KBM-7 (cell line): ENCODE data around the gene CNST.
A peak's percentile ranks its signal among the peaks of the same experiment; 100 is the strongest.
"Not testable (repeated sequence)": the region's sequence is repeated elsewhere in the genome, so short reads cannot be mapped to it uniquely, and the experiment has no call there.

Experiments
- DNase-seq: peaks from one replicate; pipeline ENCODE4 v3.0.0-alpha.2; 2015
- in situ Hi-C: fragments of 300-500 bp; cut with MboI; formaldehyde crosslinking; loops from 2 replicates; pipeline ENCODE4 v1.14.3; 2020; ENCODE audit warnings: low sequenced_read_pairs, low pct_unique_long_range_greater_than_20kb, mixed read lengths

CNST gene

GRCh38 chr1:246605231-246605630 lies 39.0 kb downstream of the CNST start:
- DNase-seq, in situ Hi-C loops: not testable (repeated sequence)

- in situ Hi-C loops = no loop called here
- no peak for DNase-seq
Measured at GRCh38 chr1:246607462-246607861, 41.2 kb downstream of the CNST start.

DNA sequence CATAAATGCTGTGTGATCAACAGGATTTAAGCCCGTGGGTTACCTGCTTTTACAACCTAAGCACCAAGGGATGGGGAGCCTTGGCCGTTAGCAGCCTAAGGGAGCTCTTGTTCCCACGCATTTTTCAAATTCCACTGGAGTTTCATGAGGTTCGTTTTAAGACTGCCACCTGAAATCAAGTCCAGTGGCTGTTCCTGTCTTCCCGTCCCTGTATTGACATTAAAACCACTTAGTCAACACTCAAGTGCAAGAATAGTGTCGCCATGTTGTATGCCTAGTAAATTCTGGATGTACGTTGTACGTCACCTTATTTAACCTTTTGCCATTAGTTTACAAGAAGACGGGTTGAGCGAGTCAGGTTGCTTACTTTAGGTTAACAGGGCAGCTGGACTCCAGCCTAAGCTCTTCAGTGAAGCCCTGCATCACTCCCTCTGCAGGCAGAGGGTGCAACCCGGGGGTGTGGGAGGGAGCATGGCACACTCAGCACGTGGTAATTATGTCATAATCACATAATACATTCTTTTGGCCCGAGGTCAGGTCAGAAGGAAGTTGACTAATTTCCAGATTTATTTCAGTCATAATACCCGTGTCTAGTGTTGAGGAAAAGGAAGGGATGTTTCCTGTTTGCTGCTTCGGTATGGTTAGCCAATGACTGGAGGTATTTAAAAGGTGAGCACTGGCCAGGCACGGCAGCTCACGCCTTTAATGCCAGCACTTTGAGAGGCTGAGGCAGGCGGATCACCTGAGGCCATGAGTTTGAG lies 42.5 kb downstream of the CNST start:
- in situ Hi-C loops = no loop called here
- peak; percentile 83 for DNase-seq

DNA sequence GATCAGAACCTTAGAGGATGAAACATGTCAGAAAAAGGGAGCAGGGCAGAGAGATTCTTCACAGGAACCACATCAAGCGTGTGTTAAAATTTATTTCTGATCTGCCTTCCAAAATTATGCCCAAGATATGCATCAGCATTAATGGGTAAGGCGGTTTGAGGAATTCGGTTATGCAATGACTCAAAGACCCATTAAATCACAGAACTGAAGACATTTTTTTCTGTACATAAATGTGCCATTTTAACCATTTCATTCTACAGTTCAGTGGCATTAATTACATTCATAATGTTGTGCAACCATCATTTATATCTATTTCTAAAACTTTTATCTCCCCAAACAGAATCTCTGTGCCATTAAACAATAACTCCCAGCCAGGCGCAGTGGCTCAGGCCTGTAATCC lies 43.4 kb downstream of the CNST start:
- in situ Hi-C loops = no loop called here
- DNase-seq = no peak

GRCh38 chr1:246613096-246613758 lies 47.0 kb downstream of the CNST start:
- no peak for DNase-seq
- in situ Hi-C loops = no loop called here

DNA sequence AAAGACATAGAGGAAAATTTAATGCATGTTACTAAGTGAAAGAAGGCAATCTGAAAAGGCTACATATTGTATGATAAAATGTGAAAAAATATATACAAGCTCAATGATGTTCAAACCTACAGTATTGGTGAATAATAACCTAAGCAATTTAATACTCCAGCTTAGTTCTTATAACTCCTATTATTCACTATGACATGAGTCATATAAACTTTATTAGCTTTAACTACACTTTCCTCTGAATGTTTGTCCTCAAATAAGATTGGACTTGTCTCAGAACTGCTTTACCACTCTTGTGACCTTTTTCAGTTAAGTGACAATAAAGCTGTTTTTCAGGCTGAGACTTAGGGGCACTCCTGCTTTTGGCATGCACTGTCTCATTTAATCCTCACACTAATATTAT lies 50.9 kb downstream of the CNST start:
- in situ Hi-C loops = no loop called here
- no peak for DNase-seq

- in situ Hi-C loops = no loop called here
- no peak for DNase-seq
Measured at GRCh38 chr1:246617768-246618167, 51.5 kb downstream of the CNST start.

DNA sequence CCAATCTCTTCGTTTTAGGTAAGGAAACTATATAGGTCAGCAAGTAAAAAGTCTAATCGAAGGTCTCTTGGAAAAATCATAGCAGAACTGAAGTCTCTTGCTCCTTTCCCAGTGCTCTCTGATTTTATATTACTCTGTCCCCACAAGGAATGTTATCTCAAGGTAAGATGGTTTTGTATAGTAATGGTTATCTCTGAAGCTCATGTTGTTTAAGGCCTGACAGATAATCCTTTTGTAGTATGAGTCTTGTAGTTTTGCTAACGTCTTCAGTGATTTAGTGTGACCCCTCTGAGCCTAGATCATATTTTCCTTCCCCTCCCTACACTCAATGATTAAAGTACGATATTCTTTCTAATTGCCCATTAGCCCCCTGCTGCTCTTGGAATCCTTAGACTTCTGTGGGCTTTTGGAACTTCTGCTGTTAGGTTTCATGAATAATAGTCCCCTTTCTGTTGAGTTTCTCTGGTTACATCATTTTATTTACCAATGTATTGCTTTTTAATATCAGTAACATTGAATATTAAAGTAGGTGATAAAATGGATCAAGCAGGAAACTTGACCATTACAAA lies 52.1 kb downstream of the CNST start:
- DNase-seq = no peak
- in situ Hi-C loops = no loop called here

GRCh38 chr1:246622035-246622652 lies 55.9 kb downstream of the CNST start:
- DNase-seq = no peak
- in situ Hi-C loops = no loop called here

- DNase-seq = no peak
Measured at GRCh38 chr1:246624091-246624490, 57.8 kb downstream of the CNST start.

GRCh38 chr1:246629030-246629429 lies 62.8 kb downstream of the CNST start:
- in situ Hi-C loops = no loop called here
- no peak for DNase-seq

More at GRCh38 chr1:246624091-246624490, 57.8 kb downstream of the CNST start:
- in situ Hi-C loops = no loop called here

DNA sequence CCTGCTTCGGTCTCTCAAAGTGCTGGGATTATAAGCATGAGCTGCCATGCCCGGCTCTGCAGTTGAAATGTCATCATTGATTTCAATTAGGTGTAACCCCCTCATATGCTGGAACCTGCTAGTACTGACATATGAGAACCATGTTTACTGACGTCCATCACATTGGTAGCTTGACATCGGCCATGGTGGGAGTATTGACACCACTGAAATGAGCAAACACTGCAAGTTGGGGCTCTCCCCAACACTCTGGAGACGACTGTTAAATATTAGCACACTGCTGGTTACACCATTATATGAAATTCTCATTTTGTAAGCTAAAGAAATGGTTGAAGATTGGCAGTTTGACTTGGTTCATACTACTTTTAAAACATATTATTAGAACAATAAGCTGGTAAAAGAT lies 63.7 kb downstream of the CNST start:
- no peak for DNase-seq
- in situ Hi-C loops = no loop called here

DNA sequence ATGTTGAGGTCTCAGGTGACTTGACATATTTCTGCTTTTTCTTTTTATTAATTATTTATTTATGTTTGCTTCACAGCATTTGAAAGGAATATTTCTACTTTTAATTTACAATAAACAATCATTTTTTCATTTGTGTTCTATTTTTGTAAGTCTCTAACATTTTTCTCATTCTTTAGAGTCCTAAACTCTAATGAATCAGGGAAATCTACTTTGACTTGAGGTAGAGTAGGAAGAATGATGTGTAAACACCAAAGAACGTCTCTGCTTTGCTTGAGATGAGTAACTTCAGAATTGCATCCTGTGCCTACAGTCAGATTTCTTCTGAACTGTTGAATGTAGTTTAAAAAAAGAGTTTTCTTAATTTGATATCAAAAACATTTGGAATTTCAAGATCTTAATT lies 65.2 kb downstream of the CNST start:
- in situ Hi-C loops = no loop called here
- DNase-seq = no peak

DNA sequence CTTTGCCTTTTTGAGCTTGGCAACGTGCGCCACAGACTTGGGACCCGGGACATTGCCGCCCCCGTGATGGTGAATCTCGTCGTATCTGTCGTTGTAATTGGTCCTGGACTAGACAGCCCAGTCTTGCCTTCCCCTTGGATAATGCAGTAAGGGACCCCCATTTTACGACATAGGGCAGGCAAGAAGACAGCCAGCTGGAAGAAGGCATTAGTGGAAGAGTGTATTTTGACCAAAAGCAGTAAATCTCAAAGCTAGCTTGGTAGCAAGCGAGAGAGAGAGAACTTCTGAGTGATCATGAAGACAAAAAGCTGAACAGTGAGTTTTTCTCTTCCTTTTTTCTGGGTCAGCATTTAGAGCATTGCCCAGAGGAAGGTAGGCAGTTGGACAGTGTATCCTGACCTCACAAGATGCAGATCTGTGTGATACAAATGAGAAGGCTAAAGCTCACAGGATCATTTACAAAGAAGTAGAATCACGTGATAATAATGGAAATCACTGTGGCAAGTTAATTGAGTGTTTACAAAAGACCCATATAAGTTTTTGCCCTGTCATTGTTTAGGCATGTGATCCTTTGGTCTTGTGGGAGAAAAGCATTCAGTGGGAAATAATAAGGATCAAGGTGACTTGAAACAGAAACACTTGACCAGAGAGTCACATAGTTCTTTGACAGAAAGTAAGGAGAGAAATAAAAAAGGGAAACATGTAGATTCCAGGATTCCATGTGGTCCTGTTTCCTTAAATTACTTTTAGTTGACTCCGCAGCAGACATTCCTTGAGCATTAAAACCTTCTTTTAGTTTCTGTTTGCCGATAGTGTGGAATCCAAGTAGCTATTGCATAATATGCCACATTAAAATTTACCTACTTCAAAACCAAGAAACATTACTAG lies 66.3 kb downstream of the CNST start:
- no peak for DNase-seq
- in situ Hi-C loops = no loop called here

DNA sequence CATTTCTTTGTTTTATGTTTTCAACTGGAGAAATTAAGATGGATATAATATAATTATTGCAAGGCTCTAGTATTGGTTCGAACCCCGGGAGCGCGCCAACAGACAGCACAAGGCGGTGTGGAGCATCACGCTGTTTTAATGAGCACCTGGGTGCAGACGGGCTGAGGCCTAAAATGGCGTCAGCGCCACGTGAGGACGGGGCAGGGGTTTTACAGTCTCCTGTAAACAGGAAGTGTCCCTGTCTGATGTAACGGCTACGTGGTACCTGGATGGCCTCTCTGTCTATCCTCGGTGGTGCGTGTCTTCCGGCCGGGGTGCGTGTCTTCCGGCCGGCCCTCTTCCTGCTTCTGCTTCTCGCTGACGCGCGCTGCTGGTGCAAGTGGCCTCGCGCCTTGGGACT lies 68.4 kb downstream of the CNST start:
- in situ Hi-C loops = not testable (repeated sequence)

GRCh38 chr1:246638941-246639655 lies 72.8 kb downstream of the CNST start:
- DNase-seq = no peak
- in situ Hi-C loops = no loop called here

More for the DNA sequence above, 68.4 kb downstream of the CNST start:
- not testable (repeated sequence) for DNase-seq

- in situ Hi-C loops = no loop called here
- DNase-seq = no peak
Measured at GRCh38 chr1:246639732-246640131, 73.5 kb downstream of the CNST start.

DNA sequence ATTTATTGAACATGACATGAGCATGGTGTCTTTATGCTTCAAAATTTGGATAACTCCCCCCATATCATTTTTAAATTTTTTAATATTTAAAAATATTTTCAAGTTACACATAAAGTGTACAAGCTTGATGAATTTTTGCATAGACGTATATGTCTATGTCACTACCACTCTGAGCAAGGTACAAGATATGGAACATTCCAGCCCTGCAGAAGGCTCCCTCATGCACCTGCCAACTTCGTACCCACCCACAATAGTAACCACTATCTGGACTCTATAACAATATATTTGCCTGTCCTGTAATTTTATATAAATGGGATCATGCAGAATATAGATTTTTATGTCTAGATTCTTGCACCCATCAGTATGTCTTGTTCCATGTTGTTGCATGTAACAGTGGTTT lies 74.5 kb downstream of the CNST start:
- in situ Hi-C loops = no loop called here
- no peak for DNase-seq

DNA sequence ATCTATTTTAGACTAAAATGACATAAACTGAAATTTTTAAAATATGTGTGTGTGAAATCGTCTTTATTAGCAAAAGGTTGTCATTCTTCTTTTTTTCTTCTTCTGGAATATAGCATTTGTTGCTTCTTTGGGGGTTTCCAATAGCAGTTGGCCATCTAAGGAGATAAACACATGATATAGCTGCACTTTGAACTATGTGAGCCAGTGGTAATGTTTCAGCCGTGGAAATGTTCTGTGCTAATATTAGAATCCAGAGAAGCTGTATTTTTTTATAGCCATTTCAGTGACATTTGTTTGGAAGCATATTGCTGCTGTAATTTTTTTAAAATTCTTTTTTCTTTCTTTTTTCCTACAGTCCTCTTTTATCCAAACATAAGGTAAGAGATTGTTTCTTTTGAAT lies 75.1 kb downstream of the CNST start:
- no peak for DNase-seq
- in situ Hi-C loops = no loop called here
